ENCODE results near the gene PRM3.

Gene PRM3

GRCh38 chr16:11224894-11225676, 48.3 kb downstream of the PRM3 start:
- no peak for DNase-seq (ENCODE audit: low read depth)

GRCh38 chr16:11224096-11224893, 49.1 kb downstream of the PRM3 start:
- DNase-seq (ENCODE audit: low read depth): no peak
